Measurements from ENCODE around the gene E2F2. TPM values are rescaled to one million over a fixed set of nuclear protein-coding genes. Genes with fewer than 3 reads are reported as not detected.
"Not testable (repeated sequence)": the region's sequence is repeated elsewhere in the genome, so short reads cannot be mapped to it uniquely, and the experiment has no call there.

The E2F2 gene
- total RNA-seq, 1 experiment from 2014 or later, result 8.4 TPM

GRCh38 chr1:23504156-23504555 is 26.9 kb downstream of the E2F2 start:
- DNase-seq (ENCODE audit: low read depth); in situ Hi-C loops (cut with HindIII; ENCODE audit: low pct_unique_long_range_greater_than_20kb, low sequenced_read_pairs): not testable (repeated sequence)

- in situ Hi-C loops (cut with HindIII; ENCODE audit: low pct_unique_long_range_greater_than_20kb, low sequenced_read_pairs), result no loop called here
These were observed 28.1 kb downstream of the E2F2 start for GRCh38 chr1:23502951-23503350.

GRCh38 chr1:23500466-23500865 is 30.6 kb downstream of the E2F2 start:
- no peak for DNase-seq (ENCODE audit: low read depth)
- in situ Hi-C loops (cut with HindIII; ENCODE audit: low pct_unique_long_range_greater_than_20kb, low sequenced_read_pairs), result no loop called here

More at GRCh38 chr1:23502951-23503350, 28.1 kb downstream of the E2F2 start:
- DNase-seq (ENCODE audit: low read depth), result no peak

GRCh38 chr1:23497777-23498439 is 33.1 kb downstream of the E2F2 start:
- in situ Hi-C loops (cut with HindIII; ENCODE audit: low pct_unique_long_range_greater_than_20kb, low sequenced_read_pairs), result no loop called here
- DNase-seq (ENCODE audit: low read depth), result no peak

- in situ Hi-C loops (cut with HindIII; ENCODE audit: low pct_unique_long_range_greater_than_20kb, low sequenced_read_pairs), result no loop called here
- DNase-seq (ENCODE audit: low read depth), result no peak
These were observed 34.4 kb downstream of the E2F2 start for GRCh38 chr1:23496490-23497181.

- in situ Hi-C loops (cut with HindIII; ENCODE audit: low pct_unique_long_range_greater_than_20kb, low sequenced_read_pairs), result not testable (repeated sequence)
These were observed 36.2 kb downstream of the E2F2 start for GRCh38 chr1:23494836-23495235.

GRCh38 chr1:23492776-23493175 is 38.3 kb downstream of the E2F2 start:
- DNase-seq (ENCODE audit: low read depth); in situ Hi-C loops (cut with HindIII; ENCODE audit: low pct_unique_long_range_greater_than_20kb, low sequenced_read_pairs): not testable (repeated sequence)

More at GRCh38 chr1:23494836-23495235, 36.2 kb downstream of the E2F2 start:
- not testable (repeated sequence) for DNase-seq (ENCODE audit: low read depth)

- in situ Hi-C loops (cut with HindIII; ENCODE audit: low pct_unique_long_range_greater_than_20kb, low sequenced_read_pairs), result no loop called here
- no peak for DNase-seq (ENCODE audit: low read depth)
These were observed 38.8 kb downstream of the E2F2 start for GRCh38 chr1:23492132-23492720.

- in situ Hi-C loops (cut with HindIII; ENCODE audit: low pct_unique_long_range_greater_than_20kb, low sequenced_read_pairs), result no loop called here
- DNase-seq (ENCODE audit: low read depth), result no peak
These were observed 41.2 kb downstream of the E2F2 start for GRCh38 chr1:23489842-23490241.

- in situ Hi-C loops (cut with HindIII; ENCODE audit: low pct_unique_long_range_greater_than_20kb, low sequenced_read_pairs), result no loop called here
- no peak for DNase-seq (ENCODE audit: low read depth)
These were observed 46.1 kb downstream of the E2F2 start for GRCh38 chr1:23485002-23485332.

- in situ Hi-C loops (cut with HindIII; ENCODE audit: low pct_unique_long_range_greater_than_20kb, low sequenced_read_pairs), result no loop called here
- peak; percentile 93 for DNase-seq (ENCODE audit: low read depth)
These were observed 46.6 kb downstream of the E2F2 start for GRCh38 chr1:23484253-23485001.

GRCh38 chr1:23483321-23484252 is 47.4 kb downstream of the E2F2 start, which contains the start of gene ASAP3:
Gene ASAP3, minus strand, starts transcription at chr1:23484179. Its CDS starts 46 bp downstream, at chr1:23484133.
- in situ Hi-C loops (cut with HindIII; ENCODE audit: low pct_unique_long_range_greater_than_20kb, low sequenced_read_pairs), result no loop called here
- DNase-seq (ENCODE audit: low read depth), result no peak

- DNase-seq (ENCODE audit: low read depth), result no peak
- in situ Hi-C loops (cut with HindIII; ENCODE audit: low pct_unique_long_range_greater_than_20kb, low sequenced_read_pairs), result no loop called here
These were observed 49.1 kb downstream of the E2F2 start for GRCh38 chr1:23481904-23482303.

GRCh38 chr1:23481026-23481597 is 49.9 kb downstream of the E2F2 start:
- no peak for DNase-seq (ENCODE audit: low read depth)
- in situ Hi-C loops (cut with HindIII; ENCODE audit: low pct_unique_long_range_greater_than_20kb, low sequenced_read_pairs), result no loop called here

- DNase-seq (ENCODE audit: low read depth), result no peak
- in situ Hi-C loops (cut with HindIII; ENCODE audit: low pct_unique_long_range_greater_than_20kb, low sequenced_read_pairs), result no loop called here
These were observed 50.6 kb downstream of the E2F2 start for GRCh38 chr1:23480187-23481025.

GRCh38 chr1:23479666-23479941 is 51.4 kb downstream of the E2F2 start:
- in situ Hi-C loops (cut with HindIII; ENCODE audit: low pct_unique_long_range_greater_than_20kb, low sequenced_read_pairs), result no loop called here
- no peak for DNase-seq (ENCODE audit: low read depth)

Measured in Caki2 (cell line).